GM11168 (cell line): ENCODE data around the gene PPP1R26.

ENCODE experiments used
- in situ Hi-C: fragments of 300-500 bp; cut with MboI; formaldehyde crosslinking; loops from one replicate; pipeline ENCODE4 v1.12.0; 2022; ENCODE audit warnings: low sequenced_read_pairs; ENCODE audit not compliant: unreplicated experiment

Gene PPP1R26

DNA sequence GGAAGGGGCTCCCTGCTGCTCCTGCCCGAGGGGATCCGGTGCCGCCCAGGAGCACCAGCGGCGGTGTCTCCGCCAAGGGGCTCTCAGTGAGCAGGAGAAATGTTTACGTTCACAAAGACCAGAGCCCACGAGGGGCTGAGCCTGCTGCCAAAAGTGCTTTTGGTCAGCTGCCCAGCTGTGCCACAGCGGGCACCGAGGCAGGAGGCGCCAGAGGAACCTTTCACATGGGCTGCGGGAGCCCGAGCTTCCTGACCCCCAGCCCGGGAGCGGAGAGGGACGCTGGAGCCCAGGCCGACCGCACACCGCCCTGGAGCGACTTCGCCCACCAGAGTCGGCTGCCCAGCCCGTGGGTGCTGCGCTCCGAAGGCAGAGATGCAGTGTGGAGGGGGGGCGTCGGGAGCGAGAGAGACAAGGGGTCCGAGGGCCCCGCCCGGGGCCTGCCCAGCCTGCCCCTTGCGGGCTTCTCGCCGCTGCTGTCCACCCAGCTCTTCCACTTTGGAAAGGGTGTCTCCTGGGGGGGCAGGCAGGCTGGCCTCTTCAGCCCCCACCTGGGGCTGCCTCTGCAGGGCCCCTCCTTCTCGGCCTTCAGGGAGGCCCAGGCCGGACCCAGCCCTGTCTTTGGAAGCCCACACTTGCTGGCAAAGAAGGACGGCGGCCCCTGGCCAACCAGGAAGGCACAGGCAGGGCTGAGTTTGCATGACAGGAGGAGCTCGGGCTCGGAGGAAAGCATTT, 7.9 kb downstream of the PPP1R26 start:
- in situ Hi-C loops: no loop called here

DNA sequence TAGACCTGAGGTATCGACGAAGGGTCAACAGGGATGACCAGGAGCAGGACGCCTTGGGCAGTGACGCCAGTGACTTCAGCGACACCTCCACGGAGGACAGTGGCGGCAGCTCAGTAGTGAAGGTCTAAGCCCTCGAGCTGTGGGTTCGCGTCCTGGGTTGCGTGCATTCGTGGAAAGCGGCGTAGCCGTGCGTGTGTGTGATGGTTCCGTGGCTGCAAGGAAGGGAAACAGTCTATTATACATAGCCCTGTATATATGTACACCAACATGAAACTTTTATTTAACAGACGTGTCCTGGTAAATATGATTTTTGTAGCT, 8.4 kb downstream of the PPP1R26 start:
- in situ Hi-C loops: no loop called here

DNA sequence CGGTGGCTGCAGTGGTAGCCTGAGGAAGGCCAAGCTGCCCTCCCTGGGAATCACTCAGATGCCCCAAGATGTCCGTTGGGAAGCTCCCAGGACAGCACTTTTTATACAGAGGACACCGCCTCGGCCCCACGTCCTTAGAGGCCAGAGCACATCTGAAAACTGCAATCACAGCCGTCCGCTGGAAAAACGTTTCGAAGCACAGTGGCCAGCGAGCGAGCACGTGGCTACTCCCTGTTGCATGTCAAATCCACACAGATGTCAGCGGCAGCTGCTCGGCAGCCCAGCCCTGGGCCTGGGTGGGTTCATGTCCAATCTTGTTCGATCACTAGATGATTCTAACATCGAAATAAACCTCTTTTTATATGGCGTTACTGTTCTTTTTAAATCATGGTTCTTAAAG, 8.9 kb downstream of the PPP1R26 start:
- in situ Hi-C loops: no loop called here

DNA sequence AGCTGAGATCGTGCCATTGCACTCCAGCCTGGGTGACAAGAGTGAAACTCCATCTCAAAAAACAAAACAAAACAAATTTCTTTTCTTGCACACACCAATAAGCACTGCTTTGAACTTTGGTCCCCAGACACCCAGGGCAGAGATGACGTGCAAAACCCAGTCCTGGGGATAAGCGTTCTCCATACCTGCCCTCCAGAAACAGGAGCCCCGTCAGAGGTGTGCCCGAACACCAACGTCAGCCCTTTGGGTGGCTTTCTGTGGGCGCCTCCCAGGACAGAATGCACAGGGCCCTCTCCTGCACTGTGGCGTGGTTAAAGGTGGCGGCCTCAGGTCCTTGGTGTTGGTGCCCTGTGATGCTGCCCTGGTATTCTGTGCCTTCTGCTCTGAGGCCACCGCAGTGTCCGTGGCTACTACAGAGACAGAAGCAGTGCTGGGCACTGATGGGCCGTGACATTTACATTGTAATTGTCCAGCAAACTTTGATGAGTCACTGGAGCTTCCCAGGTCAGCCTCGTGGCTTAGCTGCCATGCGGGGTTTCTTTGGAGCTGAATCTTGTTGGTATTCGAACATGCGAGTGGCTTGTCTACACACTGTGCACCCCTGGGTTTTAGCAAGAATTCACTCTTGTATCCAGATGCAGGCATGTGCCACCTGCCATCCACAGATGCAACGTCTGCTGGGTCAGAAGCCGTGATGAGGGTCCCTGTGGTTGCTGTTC, 9.8 kb downstream of the PPP1R26 start:
- in situ Hi-C loops: no loop called here

DNA sequence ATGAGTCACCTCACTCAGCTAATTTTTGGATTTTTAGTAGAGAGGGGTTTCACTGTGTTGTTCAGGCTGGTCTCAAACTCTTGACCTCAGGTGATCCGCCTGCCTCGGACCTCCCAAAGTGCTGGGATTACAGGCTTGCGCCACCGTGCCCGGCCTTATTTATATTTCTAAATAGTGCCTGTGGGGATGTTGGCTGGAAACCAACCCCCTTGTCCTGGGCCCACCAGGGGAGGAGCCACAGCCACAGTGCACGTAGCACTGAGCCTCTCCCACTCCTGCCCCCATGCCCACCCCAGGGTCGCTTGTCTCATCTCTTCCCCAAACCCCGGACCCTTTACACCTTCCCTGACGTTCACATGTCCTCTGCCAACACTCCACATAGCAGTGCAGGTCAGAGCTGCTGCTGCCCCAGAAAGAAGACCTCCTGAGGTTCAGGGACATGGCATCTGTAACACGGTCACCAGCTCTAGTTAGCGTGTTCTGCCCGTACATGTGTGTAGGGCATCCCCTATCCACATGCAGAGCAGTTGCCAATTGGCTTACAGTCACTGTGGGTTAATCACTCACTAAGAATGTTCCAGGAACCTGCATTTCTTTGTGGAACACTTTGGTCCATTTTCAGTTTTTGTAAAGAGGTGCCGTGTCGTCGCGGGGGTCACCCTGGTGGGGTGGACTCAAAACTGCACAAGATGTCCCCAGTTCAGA, 10.7 kb downstream of the PPP1R26 start:
- in situ Hi-C loops: no loop called here

DNA sequence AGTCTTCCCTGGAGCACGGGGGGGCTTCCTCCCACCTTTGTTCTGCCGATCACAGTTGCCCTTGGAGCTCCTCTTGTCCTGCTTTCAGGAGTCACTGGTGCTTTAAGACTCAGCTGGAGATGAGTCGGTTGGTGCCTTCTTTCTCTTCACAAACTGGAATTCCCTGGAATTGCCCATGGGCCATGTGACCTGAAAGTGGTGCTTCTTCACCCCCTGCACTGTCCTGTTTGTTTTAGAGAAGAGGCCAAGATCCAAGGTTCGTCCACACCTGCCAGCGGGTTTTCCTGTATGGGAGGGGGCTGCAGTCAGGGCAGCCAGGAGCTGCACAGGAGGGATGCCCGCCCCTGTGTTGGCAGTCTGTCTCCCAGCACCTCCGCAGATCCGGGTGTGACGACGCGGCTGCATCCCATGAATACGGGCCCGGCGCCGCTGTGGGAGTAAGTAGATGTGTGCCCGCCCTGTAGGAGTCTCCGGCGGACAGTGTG, 11.4 kb downstream of the PPP1R26 start:
- in situ Hi-C loops: no loop called here

DNA sequence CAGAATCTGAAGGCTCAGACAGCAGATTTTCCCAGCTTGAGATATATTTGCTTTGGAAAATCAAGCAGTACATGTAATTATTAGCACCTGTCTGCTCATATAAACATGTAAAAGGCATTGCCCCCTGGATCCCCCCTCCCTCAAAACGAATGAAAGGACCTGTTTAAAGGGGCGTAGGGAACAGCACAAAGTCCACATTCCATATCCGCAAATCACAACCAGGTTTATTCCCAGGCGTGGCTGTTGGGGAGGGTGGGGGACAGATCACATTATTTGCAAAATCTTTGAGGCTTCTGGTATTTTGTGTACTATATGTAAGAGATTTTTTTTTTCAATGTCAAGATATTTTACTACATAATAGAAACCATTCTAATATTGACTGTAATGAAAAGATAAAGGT, 12.2 kb downstream of the PPP1R26 start:
- in situ Hi-C loops: no loop called here

DNA sequence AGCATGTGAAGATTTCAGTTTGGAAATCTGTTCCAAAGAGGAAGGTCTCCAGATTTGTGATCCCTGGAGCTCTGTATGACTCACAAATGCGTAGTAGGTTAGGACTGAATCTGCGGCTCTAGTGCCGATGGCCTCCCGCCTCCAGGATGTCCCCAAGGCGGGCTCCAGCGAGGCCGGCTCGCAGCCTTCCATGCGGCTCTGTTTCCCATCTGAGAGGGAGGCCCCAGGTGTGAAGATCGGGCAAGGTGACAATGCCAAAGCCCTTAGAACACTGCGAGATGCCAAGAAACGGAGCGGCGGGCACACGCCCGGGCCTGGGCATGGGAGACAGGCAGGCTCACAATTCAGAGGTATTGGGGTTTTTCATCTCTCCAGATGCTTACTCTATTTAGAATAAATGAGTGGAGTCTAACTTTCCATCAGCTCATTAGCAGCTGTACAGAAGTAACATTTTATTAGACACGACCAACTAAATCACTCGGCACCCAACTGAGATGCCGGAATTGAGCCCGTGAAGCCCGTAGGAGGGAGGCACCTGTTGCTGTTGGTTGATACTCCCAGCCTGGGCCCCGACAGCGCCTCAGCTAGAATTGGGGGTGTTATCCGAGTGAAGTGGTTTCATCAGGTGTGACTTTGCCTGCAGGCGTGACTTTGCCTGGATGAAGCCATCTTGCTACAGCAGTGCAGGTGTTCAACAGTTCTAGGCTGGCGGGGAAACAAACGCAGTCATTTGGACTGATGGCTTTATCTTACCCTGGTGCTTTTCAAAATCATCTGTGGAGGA, 13.5 kb downstream of the PPP1R26 start:
- in situ Hi-C loops: no loop called here

DNA sequence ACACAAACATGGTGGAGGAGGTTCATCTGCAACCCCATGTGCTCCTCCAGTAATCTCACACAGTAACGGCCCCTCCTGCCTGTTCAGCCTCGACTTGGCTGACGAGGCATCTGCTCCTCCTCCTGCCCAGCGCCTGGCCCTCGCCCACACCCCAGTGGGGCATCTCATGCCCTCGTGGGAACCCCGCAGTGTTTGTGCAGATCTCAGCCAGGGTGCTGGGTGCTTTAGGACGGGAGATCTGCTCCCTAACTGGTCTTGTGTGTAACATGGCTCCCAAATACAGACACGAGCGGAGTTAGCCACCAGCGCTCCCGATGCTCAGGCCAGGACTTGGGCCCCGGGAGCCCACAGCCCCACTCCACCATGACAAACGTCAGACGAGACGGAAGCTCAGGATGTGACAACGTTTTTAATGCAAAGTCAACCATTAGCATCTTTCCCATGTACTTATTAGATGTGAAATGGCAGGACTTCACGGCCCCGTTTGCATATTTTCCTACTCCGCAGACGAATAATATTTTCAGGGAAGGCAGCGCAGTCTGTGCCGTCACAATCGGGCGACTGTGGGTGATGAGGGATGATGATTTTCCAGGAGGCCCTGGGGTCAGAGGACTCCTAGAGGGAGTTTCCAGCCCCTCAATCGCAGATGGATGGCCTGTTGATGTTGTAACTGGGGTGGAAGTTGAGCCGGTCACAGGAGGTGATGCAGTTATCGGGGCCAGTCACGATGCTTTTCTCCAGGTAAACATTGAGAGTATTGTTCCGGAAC, 15.4 kb downstream of the PPP1R26 start:
- in situ Hi-C loops: no loop called here

DNA sequence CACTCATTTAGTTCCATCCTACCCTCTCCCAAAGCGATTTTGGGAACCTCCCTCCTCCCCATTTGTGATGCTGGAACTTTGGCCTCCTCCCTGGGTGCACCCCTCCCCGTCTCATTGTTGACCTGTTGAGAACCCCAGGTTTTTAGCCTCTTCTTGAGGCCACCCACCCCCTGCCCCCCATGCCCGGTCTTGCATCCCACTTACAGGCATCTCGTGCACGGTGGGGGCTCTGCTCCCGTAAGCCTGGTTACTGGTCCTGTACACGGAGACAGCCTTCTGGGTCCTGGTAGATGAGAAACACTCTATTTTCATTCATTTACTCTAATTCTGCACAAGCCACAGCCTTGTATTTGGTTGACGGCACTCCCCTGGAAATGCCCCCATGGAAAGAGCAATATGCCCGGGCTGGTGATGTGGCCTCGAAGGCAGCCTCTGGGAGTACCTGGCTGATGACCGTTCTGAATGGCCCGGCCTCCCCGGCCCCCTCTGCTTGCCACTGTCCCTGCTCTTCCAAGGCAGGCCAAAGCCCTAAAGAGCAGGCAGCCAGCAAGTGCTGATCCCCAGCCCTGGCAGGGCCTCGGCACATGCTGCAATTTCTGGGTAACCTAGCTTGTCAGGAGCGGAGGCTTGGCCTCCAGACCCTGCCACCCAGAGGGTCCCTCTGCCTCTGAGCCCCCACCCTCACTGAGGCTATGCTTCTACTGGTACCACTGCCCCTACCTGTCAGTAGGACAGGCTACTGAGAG, 19.0 kb downstream of the PPP1R26 start:
- in situ Hi-C loops: no loop called here

DNA sequence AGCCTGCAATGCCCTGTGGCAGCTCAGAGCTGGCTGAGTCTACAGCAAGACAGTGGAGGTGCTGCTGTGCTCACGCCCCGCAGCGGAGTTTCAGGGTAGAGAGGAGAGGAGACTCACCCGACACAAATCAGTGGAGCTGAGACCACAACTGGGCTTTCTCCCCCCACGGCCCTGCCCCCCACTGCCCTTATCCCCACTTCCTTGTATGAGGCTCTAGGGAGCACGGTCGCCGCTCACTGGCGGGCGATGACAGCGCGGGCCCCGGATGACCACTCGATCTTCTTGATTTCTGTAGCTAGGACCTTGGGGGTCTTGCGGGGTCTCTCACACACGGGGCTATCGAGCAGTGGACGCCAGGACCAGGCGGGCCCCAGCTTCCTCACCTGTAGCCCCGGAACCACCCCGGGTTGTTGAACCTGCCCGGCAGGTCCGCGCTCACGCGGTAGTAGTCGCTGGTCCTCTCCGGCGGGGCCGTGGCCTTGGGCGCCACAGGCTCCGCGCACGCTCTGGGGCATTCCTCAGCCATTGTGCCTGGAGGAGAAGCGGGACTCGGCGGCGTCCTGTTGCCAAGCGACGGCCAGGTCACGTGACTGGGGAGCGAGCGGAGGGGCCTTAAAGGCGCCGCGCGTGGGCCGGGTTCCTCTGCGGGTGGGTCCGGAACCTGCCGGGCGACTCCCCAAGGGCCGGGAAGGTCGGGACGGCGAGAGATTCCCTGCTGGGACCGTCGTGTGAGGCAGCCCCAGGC, 19.9 kb downstream of the PPP1R26 start:
- in situ Hi-C loops: no loop called here

DNA sequence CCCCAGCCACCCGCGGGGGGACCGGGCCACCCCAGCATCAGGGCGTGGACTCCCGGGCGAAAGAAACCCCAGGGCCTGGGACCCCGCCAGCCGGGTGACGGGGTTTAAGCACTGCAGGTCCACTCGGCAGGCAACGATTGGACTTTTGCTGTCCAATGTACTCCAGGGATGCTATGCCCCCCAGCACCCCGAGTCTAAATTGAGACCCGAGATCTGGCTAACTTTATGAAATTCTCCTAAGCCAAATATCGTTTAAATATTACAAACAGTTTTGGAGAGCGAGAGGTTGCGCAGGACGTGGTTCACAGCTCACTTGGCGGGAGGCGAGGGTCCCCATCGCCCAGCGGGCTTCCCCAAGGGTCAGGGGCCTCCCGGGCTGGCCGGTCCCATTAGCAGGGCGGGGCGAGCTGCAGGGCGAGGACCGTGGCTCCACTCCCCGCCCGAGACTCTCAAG, 20.5 kb downstream of the PPP1R26 start:
- in situ Hi-C loops: no loop called here

DNA sequence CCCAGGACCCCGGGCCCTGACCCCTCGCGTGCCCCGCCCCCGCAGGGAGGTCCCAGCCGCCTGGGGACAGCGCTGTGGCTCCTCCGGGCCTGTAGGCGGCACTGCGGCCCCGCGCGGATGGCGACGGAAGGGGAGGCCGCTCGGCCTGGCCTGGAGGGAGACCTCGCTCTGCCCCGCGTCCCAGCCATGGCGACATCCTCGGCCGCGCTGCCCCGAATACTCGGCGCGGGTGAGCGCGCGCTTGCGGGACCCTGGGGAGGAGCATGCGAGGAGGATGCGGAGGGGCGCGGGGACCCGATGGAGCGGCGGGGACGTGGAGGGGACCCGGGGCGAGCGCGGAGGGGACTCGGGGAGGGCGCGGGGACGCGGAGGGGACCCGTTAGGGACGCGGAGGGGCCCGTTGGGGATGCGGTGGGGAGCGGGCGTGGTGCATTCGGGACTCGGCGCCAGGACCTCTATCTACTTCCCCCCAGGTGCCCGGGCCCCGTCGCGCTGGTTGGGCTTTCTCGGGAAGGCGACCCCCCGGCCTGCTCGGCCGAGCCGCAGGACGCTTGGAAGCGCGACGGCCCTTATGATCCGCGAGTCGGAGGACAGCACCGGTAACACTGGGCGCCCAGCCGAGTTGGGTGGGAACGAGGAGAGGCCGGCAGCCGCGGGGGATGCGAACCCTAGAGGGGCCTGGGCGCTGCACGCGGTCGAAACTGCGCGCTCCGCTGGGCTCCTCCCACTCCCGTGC, 21.1 kb downstream of the PPP1R26 start, which contains the start of gene MRPS2:
MRPS2 (plus strand) TSS at position 158 of the 736 bp plus-strand sequence; CDS start at position 187, 29 bp downstream.
- in situ Hi-C loops: no loop called here

DNA sequence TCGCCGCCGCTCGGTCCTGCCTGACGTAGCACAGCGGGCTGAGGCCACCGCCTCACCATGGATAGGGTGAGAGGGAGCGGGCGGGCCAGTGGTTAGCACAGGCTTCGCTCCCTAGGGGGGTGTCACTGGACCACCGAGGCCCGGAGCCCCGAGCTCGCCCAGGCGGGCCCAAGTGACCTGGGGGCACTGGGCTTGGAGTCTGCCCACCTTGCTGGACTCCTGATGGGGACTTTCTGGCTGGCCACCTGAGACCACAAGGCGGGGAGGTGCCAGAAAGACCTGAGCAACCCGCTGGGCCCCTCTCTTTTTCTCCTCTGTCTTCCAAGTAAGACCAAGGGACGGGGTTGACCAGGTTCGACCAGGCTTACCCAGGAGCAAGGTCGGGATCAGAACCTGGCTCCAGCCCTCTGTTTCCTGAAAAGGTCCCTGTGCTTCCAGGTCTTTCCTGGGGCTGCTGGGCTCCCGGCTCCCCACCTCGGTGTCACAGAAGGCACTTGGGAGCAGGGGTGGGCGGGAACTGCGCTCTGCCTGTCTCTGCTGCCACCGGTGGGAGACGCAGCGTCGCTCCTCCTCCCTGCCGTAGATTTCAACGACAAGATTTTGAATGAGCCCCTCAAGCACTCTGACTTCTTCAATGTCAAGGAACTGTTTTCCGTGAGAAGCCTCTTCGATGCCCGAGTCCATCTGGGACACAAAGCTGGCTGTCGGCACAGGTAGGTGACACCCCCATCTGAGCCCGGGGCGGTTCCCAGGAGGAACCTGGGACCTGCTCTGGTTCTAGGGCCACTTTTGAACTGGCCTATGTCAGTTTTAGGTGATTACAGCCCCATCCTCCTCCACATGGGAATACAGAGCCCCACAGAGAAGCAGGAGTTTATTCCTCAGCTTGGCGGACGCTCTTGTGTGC, 21.9 kb downstream of the PPP1R26 start:
- in situ Hi-C loops: no loop called here

DNA sequence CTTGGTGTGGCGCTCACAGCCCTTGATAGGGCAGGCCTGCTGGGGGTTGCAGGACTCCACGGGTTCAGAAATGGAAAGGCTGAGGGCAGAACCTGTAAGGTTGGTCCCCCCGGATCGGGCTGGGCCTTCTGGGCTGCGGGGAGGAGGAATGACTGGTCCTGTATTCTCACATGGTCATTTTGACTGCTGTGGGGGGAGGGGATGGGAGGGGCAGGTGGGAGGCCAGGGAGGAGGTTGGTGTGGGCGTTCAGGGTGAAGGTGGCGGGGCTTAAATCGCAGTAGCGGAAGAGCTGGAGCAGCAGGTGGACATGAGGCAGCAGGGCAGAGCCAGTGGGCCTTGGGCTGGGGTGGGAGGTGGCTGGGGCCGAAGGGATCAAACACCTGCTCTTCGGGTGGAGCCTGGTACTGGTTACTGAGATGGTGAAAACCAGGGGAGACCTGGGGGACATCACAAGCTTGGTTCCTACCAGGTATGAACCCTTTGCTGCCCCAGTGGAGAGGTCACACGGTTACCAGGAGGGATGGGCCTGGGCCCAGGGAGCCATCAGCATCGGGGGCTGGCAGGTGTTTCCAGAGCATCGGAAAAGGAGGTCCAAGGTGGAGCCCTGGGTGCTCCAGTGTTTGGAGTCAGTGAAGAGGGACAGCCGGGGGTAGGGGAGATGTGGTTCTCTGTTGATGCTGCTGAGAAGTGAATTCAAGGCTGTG, 22.7 kb downstream of the PPP1R26 start:
- in situ Hi-C loops: no loop called here

DNA sequence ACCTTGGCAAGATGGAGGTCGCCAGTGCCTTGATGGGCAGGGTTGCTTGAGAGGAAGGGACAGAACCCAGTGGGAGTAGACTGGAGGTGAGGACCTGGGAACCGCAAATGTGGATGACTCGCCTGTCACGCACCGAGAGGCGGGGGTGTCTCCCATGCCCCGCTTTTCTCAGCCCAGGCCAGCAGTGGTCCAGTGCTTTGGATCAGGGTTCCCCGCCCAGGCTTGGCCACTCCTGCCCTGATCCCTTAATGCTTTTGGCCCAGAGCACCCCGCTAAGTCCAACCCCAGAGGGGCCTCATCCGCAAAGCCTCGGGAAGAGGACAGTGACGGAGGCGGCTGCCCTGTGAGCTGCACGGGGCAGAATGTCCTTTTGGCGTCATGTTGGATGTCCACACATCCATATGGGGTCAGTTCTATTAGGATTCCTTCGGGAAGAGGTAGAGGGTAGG, 23.3 kb downstream of the PPP1R26 start:
- in situ Hi-C loops: no loop called here
